GM21825 (cell line): ENCODE results near the gene TRIM9.
"Not testable (repeated sequence)": the region's sequence is repeated elsewhere in the genome, so short reads cannot be mapped to it uniquely, and the experiment has no call there.

Experiments
- ATAC-seq: cut with Tn5 transposase; IDR thresholded peaks from one replicate; pipeline ENCODE4 v1.9.1; 2021; ENCODE audit warnings: mild to moderate bottlenecking, moderate library complexity; ENCODE audit not compliant: unreplicated experiment

Gene TRIM9

GRCh38 chr14:50967790-50968189 is 127.1 kb downstream of the TRIM9 start:
- ATAC-seq, result no peak

DNA sequence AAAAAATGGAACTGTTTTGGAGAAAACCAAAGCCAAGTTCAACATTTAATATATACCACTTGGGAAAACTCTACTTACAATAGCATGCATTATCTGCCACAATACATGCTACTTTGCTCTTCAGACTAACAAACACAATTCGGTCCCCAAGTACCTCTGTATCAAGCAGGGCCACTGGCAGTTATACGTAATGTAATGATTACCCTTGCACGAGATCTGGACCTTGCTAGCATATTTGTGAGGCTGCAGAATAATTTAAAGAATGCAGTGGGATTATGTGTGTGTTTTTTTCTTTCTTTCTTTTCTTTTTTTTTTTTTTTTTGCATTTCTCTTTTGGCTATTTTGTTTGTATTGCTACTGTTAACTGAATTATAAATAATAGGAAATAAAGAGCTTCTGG is 127.8 kb downstream of the TRIM9 start:
- no peak for ATAC-seq

DNA sequence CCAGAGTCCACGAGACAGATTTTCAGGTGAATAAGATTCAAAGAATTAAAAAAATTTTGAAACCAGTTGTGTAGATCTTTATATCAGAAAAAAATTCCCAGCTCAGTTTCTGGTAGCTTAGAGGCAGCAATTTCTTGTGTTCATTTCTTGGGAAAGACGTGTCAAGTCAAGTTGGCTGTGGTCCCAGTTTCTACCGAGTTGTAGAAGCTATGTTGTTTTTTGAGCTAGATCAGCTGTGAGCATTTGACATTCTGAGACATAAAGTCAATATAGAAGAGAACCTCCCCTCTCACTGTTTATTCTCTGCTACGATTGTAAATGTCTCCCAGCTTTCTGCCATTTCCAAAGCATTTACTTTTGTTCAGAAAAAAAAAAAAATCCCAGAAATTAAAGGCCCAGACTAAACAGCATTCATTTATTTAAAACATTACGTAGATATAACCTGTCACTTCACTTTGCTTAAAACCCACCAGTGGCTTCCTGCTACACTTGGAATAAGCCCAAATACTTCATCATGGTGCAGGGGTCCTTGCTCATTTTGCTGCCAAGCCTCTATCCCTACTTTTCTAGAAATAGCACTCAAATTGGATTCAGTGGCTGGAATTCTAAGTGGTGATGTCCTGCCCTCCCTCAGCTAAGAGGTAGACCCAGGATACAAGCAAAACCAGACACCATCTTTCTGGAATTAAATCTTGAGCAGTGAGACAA is 130.1 kb downstream of the TRIM9 start:
- no peak for ATAC-seq

DNA sequence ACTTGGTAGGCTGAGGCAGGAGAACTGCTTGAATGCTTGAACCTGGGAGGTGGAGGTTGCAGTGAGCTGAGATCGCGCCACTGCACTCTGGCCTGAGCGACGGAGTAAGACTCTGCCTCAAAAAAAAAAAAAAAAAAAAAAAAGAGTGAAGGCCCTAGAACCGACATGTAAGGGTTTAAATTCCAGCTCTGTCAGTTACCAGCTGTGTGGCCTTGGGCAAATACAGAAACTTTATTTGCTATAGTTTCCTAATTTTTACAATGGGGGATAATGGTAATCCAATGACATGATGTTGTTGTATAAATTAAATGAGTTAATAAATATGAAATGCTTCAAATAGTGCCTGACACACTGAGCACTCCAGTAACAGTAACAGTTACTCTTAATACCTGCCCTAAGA is 131.0 kb downstream of the TRIM9 start:
- ATAC-seq, result no peak

- ATAC-seq, result no peak
Observed at GRCh38 chr14:50961605-50962221, 133.2 kb downstream of the TRIM9 start.

GRCh38 chr14:50957296-50957695 is 137.6 kb downstream of the TRIM9 start:
- no peak for ATAC-seq

GRCh38 chr14:50956421-50956820 is 138.5 kb downstream of the TRIM9 start:
- not testable (repeated sequence) for ATAC-seq

DNA sequence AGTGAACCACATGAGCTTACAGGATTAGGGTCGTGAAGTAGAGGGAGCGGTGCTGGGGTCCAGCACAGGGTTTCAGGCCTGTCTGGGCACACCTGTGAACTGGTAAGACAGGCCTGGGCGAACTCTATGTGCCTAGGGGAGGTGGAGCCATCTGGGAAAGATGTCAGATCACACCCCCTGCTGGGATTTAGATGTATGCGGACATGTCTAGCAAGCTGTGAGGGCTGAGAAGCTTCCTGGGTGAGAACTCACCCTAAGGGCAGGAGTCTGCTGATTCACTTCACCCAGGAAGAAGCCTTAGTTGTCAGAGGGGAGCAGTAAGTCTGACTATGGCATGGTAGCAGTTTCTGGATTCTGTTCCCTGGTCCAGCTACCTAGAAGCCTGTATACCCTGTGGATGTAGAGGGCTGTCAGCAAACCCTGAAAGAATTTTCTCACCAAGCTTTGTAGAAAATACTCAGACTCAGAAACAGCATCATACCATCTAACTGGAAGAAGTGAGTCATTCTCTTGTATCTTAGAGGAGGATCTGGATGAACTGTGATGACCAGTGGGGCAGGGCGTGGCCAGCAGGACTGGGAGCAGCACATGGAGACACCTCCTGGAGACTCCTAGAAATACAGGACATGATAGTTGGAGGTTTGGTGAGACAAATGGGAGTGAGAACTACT is 139.4 kb downstream of the TRIM9 start:
- no peak for ATAC-seq

- no peak for ATAC-seq
Observed at GRCh38 chr14:50954811-50955372, 140.0 kb downstream of the TRIM9 start.

DNA sequence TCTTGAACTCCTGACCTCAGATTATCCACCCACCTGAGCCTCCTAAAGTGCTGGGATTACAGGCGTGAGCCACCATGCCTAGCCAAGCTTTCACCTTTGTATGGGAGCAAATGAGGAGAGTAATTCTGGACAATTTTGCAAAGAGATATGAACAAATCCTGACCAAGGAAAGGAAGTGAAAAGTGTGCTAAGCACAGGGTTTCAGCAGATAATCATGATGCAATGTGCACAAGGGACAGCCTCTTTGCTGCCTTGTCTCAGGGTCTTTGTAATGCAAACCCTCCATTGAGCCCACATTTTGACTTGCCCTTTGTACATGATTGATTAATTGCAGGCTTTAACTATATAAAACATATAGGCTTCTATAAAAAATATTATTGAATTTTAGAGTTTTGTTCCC is 141.4 kb downstream of the TRIM9 start:
- ATAC-seq, result no peak

- ATAC-seq, result no peak
Observed at GRCh38 chr14:50951032-50951431, 143.9 kb downstream of the TRIM9 start.

DNA sequence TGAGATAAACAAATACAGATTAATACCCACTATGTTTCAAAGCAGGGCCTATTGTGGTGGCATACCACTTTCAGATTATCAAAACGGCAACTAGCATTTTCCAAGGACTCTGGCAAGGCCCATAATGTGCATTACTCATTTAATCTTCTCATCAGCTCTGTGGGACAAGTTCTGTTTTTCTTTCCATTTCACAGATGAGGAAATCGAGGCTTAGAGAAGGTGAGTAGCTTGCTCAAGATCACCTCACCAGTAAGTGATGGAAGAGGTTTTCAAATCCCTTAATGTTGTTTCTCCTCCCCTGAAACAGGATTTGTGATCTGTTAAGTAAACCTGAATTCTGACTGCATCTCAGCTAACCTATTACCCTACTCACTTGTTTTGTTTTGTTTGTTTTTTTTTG is 146.7 kb downstream of the TRIM9 start:
- ATAC-seq, result no peak

DNA sequence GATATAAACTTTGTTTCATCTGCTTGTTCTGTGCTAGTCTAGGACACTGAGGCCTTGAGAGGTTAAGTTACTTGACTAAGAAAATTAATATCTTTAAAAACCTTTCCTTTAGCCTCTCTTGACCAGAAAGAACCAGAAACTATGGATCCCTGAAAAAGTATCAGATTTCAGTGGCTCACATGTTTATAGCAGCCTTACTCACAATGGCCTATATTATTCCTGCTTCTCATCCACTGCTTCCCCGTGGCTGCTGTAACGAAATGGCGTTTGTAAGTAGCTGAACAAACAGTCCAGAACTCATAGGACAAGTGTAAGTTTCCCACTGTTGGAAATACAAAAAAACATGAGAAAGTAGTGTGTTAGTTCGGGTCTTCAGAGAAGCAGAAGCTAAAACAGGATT is 147.5 kb downstream of the TRIM9 start:
- ATAC-seq, result no peak

GRCh38 chr14:50946234-50946935 is 148.5 kb downstream of the TRIM9 start:
- ATAC-seq, result no peak

DNA sequence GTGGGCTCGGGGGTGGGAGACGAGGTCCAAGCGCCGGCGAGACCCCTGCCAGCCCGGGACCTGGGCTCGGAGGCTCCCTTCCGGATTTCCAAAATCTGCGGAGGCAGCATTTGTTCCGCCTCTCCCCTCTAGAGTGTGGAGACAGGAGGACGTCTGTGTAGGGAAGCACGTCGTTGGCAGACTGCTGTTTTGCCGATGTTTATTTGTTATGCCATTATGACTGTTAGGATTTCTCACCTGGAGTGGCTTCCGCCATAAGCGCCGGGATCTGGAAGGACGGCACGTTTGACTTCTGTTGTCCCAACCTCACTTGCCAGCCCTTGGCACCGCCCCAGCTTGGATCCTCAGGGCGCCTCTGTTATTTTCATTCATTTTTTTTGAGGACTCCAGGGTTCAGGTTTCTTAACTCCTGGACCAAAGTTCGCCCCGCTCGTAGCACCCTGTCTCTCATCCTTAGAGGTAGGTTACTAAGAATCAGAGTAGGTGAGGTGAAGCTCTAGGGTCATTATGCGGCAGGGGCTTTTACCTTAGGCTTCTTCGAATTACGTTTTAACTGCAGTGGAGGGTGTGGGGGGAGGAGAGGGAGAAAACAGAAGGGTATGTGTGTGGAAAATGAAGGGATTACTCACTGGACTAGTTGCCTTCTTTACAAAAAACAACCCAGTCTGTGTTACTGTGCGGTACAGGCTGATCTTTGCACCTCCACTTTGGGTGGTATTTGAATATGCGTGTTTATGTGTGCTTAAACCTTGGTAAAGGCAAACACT is 150.1 kb downstream of the TRIM9 start:
- ATAC-seq, result no peak

DNA sequence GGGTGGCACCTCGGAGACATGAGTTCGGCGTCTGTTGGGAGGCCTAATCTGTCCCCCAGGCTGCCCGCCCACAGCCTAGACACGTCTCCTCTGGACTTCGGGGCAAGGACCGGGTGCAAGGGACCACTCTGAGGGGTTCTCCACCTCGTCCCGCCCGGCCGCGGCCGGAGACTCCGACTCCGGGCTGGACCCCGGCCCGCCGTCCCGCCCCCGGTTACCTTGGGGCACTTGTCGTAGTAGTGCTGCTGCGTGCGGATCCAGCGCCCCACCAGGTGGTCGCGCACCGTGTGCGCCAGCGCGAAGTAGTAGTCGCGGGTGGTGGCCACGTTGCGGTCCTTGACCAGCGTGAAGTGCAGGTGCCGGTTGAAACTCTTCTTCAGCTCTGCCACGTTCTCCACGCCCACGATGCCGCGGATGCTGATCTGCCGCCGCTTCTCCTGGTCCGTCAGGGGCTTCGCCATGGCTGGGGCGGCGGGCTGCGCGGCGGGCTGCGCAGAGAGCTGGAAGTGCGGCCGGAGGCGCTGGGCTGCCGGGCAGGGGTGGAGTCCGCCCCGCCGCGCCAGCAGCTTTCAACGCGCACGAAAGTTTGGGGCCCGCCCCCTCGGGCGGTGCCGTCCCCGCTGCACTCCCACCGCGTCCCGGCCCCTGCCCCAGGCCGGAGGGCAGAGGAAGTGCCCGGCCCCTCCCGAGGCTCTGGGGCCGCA is 150.8 kb downstream of the TRIM9 start, which contains the start of gene PYGL:
Gene PYGL (minus strand): TSS at position 541 of the 704 bp plus-strand sequence. CDS start 80 bp downstream, at position 461.
- ATAC-seq, result peak; percentile 72

DNA sequence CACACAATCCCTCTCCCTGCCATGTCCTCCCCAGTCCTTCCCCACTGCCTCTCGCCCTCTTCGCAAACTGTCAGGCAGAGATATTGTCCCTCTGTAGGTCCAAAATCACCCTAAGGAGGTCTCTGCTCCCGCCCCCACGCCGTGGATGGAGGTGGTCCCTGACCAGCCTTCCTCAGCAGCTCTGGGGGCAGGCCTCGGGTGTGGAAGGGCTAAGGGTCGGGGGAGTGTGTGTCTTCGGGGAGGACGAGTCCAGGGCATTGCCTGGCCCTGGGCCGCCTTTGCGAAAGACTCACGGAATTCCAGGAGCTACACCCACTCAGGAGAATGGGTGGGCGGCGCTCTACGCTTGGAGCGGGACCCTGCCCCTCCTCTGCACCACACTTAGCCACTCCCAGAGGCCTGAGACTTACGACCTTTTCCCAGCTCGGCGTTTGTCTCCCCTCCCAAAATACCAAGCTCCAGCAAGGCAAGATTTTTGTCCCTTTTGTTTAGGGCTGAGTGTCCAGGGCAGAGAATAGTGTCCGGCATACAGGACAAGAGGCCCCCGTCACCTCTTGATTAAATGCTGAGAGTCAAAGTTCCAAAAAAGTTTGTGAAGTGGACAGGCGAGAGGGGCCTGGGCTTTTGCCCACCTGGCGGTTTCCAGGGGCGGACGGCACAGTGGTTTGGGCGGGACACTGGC is 151.5 kb downstream of the TRIM9 start:
- peak; percentile 19 for ATAC-seq

DNA sequence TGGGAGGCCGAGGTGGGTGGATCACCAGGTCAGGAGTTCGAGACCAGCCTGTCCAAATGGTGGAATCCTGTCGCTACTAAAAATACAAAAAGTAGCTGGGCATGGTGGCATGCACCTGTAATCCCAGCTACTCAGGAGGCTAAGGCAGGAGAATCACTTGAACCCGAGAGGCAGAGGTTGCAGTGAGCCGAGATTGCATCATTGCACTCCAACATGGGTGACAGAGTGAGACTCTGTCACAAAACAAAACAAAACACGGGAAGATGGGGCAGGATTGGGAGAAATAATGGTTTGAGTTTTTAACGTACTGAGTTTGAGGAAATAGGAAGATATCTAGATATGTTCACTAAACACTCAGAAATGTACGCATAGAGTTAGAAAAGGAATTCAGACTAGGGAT is 153.3 kb downstream of the TRIM9 start:
- ATAC-seq, result not testable (repeated sequence)

- ATAC-seq, result no peak
Observed at GRCh38 chr14:50941151-50941550, 153.8 kb downstream of the TRIM9 start.
